ENCODE data around the gene COMMD7. TPM values are rescaled to one million over a fixed set of nuclear protein-coding genes. Genes with fewer than 3 reads are reported as not detected.

COMMD7 gene
- total RNA-seq, 1 donor: 43.4 TPM

GRCh38 chr20:32652739-32653526 lies 90.3 kb downstream of the COMMD7 start:
- peak; percentile 69 to 87 (median 76) for DNase-seq (ENCODE audit: low read depth in 2 of 3, low spot score in 2 of 3)

Other genes starting within 250 kb of the COMMD7 start
- gene NOL4L, start 158.1 kb downstream of the COMMD7 start, total RNA-seq: 34.5 TPM
- gene C20orf203, start 69.5 kb downstream of the COMMD7 start, total RNA-seq: 1.9 TPM
- gene DNMT3B, start 18.9 kb upstream of the COMMD7 start, total RNA-seq: 24.8 TPM
- 39.9 TPM for gene MAPRE1, start 76.5 kb upstream of the COMMD7 start, total RNA-seq
- gene EFCAB8, start 115.5 kb upstream of the COMMD7 start, total RNA-seq: under 0.01 TPM

Data from hematopoietic multipotent progenitor cell (in vitro differentiated cells).